ENCODE measurements around the gene ELP4.

ELP4 gene

GRCh38 chr11:31747581-31747980, 238.0 kb downstream of the ELP4 start:
- no peak for DNase-seq (ENCODE audit: low read depth)
- TF ChIP-seq MYC (IDR thresholded peaks at IDR 0.05; ENCODE audit: low read depth, low read length) (no peak), POLR2A (IDR thresholded peaks at IDR 0.05; ENCODE audit: extremely low read depth, insufficient read length) (no peak), CTCF (IDR thresholded peaks at IDR 0.05; ENCODE audit: low read depth, low read length) (no peak), MAX (IDR thresholded peaks at IDR 0.05; ENCODE audit: low read depth, low read length) (no peak)

GRCh38 chr11:31757260-31757835, 247.8 kb downstream of the ELP4 start:
- TF ChIP-seq POLR2A (IDR thresholded peaks at IDR 0.05; ENCODE audit: extremely low read depth, insufficient read length) (no peak), CTCF (IDR thresholded peaks at IDR 0.05; ENCODE audit: low read depth, low read length) (no peak), MYC (IDR thresholded peaks at IDR 0.05; ENCODE audit: low read depth, low read length) (no peak), MAX (IDR thresholded peaks at IDR 0.05; ENCODE audit: low read depth, low read length) (no peak)
- H3K4me3 ChIP-seq (ENCODE audit: low read depth, low read length) = no peak overlapping the region
- no peak for DNase-seq (ENCODE audit: low read depth)

More at GRCh38 chr11:31747581-31747980, 238.0 kb downstream of the ELP4 start:
- H3K4me3 ChIP-seq (ENCODE audit: low read depth, low read length) = no peak overlapping the region

GRCh38 chr11:31761636-31762035, 252.1 kb downstream of the ELP4 start:
- TF ChIP-seq MAX (IDR thresholded peaks at IDR 0.05; ENCODE audit: low read depth, low read length) (no peak), CTCF (IDR thresholded peaks at IDR 0.05; ENCODE audit: low read depth, low read length) (no peak), POLR2A (IDR thresholded peaks at IDR 0.05; ENCODE audit: extremely low read depth, insufficient read length) (no peak), MYC (IDR thresholded peaks at IDR 0.05; ENCODE audit: low read depth, low read length) (no peak)
- no peak overlapping the region for H3K4me3 ChIP-seq (ENCODE audit: low read depth, low read length)
- no peak for DNase-seq (ENCODE audit: low read depth)

GRCh38 chr11:31763296-31763695, 253.7 kb downstream of the ELP4 start:
- no peak overlapping the region for H3K4me3 ChIP-seq (ENCODE audit: low read depth, low read length)
- DNase-seq (ENCODE audit: low read depth) = no peak
- TF ChIP-seq POLR2A (IDR thresholded peaks at IDR 0.05; ENCODE audit: extremely low read depth, insufficient read length) (no peak), MAX (IDR thresholded peaks at IDR 0.05; ENCODE audit: low read depth, low read length) (no peak), CTCF (IDR thresholded peaks at IDR 0.05; ENCODE audit: low read depth, low read length) (no peak), MYC (IDR thresholded peaks at IDR 0.05; ENCODE audit: low read depth, low read length) (no peak)

- H3K4me3 ChIP-seq (ENCODE audit: low read depth, low read length) = no peak overlapping the region
- TF ChIP-seq POLR2A (IDR thresholded peaks at IDR 0.05; ENCODE audit: extremely low read depth, insufficient read length) = no peak
- TF ChIP-seq MAX (IDR thresholded peaks at IDR 0.05; ENCODE audit: low read depth, low read length) = no peak
- no peak for TF ChIP-seq CTCF (IDR thresholded peaks at IDR 0.05; ENCODE audit: low read depth, low read length)
- no peak for TF ChIP-seq MYC (IDR thresholded peaks at IDR 0.05; ENCODE audit: low read depth, low read length)
- no peak for DNase-seq (ENCODE audit: low read depth)
Observed at GRCh38 chr11:31764261-31764660, 254.7 kb downstream of the ELP4 start.

Measured in NB4 (cell line).